HG02798 (cell line): Measurements from ENCODE around the gene MYO7A.

Experiments
- ATAC-seq: cut with Tn5 transposase; IDR thresholded peaks from one replicate; pipeline ENCODE4 v1.9.1; 2021; ENCODE audit warnings: mild to moderate bottlenecking; ENCODE audit not compliant: unreplicated experiment, poor library complexity

MYO7A gene

GRCh38 chr11:77127920-77128691, at the start of gene MYO7A:
Gene MYO7A (plus strand): TSS chr11:77128246. CDS start chr11:77130635, 2,389 bp downstream.
- no peak for ATAC-seq

- no peak for ATAC-seq
Measured at GRCh38 chr11:77079666-77080065, 48.4 kb upstream of the MYO7A start.

GRCh38 chr11:77080643-77081210, 47.3 kb upstream of the MYO7A start:
- no peak for ATAC-seq

DNA sequence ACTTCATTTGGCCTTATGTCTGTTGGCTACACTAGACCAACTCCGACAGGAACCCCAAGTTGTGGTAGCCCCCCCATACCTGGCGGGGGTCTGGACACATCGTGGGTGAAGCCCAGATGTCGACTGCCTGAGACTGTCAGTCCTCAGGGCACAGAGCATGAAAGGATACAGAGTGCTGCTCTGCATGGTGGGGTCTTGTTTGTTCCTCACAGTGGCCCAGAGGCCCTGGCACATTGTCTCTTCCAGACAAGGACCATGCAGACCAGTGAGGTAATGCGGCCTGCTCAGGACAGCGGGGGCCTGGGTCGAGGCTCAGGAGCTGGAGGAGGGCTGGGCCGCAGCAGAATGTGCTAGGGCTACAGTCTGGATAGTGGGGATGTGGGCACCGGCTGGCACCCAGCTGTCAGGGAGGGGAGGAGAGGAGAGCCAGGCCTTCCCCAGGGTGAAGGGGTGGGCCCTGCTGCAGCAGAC, 46.6 kb upstream of the MYO7A start:
- no peak for ATAC-seq

DNA sequence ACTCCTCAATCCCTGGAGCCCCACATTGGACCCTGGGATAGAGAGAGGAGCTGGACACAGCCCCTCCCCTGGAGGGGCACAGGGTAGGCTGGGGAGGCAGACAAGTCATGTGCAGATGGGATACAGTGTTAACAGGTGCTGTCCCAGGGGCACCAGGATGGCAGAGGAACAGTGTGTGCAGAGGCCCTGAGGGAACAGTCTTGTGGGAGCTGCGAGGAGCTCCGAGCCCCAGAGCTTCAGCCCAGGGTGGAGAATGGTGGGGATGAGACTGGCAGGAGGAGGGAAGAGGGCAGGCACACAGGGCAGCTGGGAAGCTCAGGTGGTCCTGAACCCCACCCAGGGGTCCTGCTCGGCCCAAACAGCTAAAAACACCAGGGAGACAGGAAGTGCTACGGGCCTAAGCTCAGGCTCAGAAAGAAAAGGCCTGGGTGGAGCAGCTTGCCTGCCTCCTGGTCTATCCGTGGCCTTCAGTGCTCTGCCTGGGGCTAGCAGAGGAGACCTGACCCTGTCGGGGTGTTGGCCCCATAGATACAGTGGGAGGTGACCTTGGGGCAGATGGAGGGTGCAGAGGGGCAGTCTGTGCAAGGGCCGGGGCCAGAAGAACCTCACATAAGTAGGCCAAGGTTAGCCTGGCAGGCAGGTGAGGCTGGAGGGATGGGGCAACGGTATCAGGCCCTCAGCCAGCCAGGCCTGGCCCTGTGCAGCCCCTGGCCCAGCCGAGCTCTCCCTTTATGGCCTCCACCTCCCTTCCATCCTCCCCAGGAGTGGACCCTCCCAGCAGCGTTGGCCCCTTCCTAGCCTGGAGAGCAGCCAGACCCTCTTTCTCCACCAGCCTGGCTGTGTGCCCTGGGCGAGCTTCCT, 45.8 kb upstream of the MYO7A start:
- ATAC-seq = no peak

DNA sequence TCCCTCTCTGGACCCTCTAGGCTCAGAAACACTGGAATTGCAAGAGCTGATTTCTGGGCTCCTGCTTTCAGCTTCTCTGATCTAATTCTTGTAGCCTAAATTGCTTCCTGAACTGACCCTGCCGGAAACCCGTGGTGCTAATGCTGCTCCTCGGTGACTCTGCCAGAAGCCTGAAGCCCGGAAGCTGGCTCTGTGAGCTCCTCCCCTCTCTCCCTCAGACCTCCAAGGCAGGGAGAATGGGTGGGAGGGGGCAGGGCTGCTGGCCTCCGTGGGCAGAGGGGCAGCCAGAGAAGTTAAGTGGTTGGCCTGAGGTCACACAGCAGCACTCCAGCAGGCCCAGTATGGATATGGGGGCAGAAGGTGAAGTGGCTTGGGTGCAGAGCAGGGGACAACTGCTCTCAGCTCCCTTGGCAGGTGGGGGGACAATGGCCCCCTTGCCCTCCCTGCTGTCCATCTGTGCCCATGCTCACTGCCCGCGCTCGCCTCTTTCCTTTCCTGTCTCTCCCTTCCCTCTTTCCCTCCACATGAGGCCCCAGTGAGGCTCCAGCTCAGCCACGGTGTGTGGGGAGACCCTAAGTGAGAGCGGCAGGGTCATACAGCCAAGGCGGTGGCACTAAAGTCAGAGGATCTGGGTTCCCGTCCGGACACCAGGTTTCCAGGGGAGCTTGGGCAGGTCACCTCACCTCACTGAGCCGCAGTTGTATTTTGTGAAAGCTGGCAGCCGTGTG, 45.0 kb upstream of the MYO7A start:
- ATAC-seq = no peak

- no peak for ATAC-seq
Measured at GRCh38 chr11:77083566-77084245, 44.3 kb upstream of the MYO7A start.

DNA sequence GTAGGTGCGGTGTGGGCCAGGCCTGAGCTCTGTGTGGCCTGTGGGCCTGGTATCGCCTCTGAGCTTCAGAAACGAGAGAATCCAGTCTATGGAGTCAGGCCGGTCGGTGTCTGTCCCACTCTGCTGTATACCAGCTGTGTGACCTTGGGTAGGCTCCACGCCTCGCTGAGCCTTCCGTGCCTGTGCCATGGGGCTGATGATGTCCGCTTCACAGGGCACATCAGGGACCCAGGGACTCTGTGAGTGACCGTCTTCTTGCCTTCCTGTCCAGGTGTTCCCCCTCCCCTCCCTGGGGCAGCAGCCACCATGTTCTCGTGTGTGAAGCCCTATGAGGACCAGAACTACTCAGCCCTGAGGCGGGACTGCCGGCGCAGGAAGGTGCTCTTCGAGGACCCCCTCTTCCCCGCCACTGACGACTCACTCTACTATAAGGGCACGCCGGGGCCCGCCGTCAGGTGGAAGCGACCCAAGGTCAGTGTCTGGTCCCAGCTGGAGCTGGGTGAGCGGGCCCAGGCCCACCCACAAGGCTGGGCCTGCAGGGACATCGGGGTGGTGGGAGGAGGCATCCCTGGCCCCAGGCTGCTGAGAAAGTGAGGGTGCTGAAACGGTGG, 43.4 kb upstream of the MYO7A start:
- no peak for ATAC-seq

DNA sequence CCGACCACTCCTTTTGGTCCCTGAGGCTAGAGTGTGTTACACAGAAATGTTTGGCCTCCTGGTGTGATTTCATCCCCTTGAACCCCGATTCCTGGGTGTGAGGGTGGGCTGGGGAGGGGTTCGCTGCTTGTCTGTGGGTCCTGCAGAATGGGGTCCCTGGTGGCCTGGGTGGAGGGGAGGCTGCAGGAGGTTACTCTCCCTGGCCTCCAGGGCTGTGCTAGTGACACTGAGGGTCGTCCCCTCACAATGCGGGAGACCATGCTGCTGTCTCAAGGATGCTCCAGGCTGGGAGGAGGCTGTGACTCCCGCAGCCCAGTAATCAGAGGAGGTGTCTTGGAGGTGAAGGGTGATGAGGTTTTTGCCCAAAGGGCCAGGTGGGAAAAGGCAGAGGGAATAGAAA, 42.4 kb upstream of the MYO7A start:
- ATAC-seq = no peak

DNA sequence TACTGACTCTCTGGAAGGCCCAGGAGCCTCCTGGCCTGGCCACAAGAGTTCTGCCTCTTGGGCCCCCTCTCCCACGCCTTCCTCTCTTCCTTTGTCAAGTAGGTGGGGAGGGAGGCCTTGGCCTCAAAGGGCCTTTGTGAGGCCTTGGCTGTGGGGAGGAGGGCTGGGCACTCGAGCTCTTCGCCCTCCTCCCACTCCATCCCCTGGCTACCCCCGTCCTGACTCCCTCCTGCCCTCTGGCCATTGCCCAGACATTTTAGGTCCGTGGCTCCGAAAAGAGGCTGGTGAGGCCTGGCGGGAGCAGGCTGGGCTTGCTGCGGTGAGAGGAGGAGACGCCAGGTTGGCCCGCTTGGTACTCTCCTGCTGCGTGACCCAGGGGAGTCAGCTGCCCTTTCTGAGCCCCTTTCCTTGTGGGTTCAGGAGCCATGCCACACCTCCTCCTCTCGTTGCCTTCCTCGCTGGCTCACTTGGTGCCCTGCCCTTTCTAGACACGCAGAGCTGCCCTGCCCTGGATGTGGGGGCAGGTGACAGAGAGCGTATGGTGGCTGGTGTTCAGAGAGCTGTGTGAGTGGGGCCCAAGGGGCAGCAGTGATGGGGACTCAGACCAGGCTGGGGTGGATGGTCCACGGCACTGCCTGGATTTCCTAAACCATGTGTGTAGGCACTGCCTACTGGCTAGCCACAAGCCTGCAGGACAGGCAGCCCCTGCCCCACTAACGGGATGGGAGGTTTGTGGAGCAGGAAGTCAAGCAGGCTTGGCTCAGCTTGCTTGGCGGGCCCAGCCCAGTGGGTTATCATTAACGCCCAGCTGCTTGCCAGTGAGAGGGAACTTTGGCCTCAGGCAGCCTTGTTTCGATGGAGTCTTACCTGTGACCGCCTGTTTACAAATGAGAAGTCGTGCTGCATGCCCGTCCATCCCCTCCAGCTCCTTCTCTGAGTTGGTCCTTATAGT, 41.2 kb upstream of the MYO7A start:
- no peak for ATAC-seq

DNA sequence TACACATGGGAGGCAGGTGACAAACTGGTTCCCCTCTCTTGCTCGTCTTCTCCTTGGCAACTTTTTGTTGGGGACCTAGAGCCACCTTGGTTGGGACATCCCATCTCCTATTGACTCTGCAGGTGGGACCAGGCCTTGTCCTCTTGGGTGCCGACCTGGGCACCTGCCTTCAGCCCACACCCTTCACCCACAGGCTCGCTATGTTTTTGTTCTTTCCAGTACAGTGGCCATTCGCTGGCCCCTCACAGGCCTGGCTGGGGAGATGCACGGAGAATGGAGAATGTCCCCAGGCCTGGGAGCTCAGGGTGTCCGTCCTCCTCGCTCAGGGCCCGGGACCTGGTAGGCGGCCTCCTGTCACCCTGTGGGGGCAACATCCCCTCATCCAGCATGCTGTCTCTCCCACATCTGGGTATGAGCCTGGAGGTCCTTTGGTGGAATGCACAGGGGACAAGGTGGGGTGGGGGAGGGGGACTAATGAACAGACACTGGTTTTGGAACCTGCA, 40.3 kb upstream of the MYO7A start:
- ATAC-seq = no peak

DNA sequence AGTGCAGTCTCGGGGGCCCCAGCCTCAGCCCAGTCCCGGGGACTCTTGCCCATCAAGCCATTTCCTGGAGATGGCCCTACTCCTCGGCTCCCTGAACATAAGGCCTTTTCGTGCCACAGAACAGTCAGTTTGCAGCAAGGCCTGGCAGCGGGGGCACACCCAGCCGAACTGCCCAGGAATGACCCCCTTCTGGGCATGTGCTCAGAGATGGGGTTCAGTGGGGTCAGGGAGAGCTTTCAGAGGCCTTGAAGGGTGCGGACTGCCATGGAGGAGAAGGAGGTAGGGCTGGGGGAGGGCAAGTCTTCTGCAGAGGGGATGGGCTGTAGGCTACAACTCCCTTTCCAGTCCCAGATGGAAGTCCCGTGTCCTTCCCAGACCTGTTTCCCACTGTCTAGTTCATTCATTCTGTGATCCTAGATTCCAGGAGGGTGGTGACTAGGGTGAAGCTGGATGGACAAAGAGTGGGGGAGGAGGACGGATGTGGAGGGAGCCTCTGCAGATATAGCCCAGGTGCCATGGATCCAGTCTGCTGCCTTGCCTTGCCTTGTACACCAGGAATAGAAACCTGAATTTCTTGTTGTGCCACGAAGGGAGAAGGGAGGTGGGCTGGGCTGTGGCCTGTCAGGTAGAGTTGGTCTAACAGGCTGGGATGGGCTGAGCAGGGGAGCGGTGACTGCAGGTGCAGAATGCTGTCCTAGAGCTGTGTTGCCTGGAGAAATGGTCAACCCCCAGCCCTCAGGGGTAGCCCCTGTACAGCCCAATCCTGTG, 39.6 kb upstream of the MYO7A start:
- no peak for ATAC-seq

DNA sequence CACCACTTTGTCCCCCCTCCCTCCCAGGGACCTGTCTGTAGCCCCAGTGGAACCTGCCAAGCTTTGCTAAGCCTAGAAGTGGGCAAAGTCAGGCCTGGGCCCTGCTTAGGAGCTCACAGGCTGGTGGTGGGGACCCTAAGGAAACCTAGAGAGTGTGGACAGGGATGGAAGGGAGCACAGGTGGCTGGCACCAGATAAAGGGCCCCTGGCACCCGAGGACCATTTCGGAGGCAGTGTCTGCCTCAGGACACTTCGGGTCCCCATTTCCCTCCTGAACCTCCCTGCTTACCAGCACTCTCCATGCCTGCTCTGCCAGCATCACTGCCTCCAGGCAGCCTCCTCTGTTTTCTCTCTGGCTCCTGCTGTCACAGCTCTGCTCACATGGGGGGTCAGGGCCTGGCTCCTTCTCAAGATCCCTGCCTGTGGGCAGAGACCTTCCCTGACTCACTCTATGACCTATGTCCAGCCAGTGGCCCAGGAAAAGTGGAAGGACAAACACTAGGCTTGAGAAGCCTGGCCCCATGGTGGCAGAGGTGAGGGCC, 39.0 kb upstream of the MYO7A start:
- ATAC-seq = no peak

- ATAC-seq = no peak
Measured at GRCh38 chr11:77090046-77090372, 38.0 kb upstream of the MYO7A start.

GRCh38 chr11:77090373-77091111, 37.5 kb upstream of the MYO7A start:
- no peak for ATAC-seq

- ATAC-seq = peak; percentile 84
Measured at GRCh38 chr11:77091146-77091940, 36.7 kb upstream of the MYO7A start.
